Daoy (cell line): ENCODE data around the gene ACTR3. TPM values are rescaled to one million over a fixed set of nuclear protein-coding genes. Genes with fewer than 3 reads are reported as not detected.
A peak's percentile ranks its signal among the peaks of the same experiment; 100 is the strongest.

ENCODE experiments used
- DNase-seq: peaks from one replicate; pipeline ENCODE4 v3.0.0-alpha.2; 2015; ENCODE audit warnings: low read depth
- total RNA-seq: library from RNA; depleted of rRNA; stranded (reverse); fragments of >200 nt; shearing (Covaris generic); gene quantifications from 2 replicates; pipeline ENCODE4 v1.2.3, GENCODE V29; 2014

The ACTR3 gene
- total RNA-seq, 1 experiment from 2014 or later, result 433 TPM

GRCh38 chr2:113876503-113877387 is 13.1 kb upstream of the ACTR3 start:
- peak; percentile 89 for DNase-seq

GRCh38 chr2:113877711-113878598 is 11.9 kb upstream of the ACTR3 start:
- DNase-seq, result peak; percentile 47

- DNase-seq, result no peak
Observed at GRCh38 chr2:113878743-113879142, 11.1 kb upstream of the ACTR3 start.

- DNase-seq, result no peak
Observed at GRCh38 chr2:113879457-113879856, 10.4 kb upstream of the ACTR3 start.

- peak; percentile 90 for DNase-seq
Observed at GRCh38 chr2:113886479-113887008, 3.3 kb upstream of the ACTR3 start.

GRCh38 chr2:113887009-113887792 is 2.7 kb upstream of the ACTR3 start:
- DNase-seq, result no peak

GRCh38 chr2:113888641-113889470 is 1.0 kb upstream of the ACTR3 start:
- DNase-seq, result no peak

GRCh38 chr2:113890253-113891235 is 655 bp downstream of the ACTR3 start:
- DNase-seq, result peak; percentile 74

GRCh38 chr2:113891265-113891959 is 1.5 kb downstream of the ACTR3 start:
- no peak for DNase-seq

- no peak for DNase-seq
Observed at GRCh38 chr2:113892004-113892710, 2.3 kb downstream of the ACTR3 start.

- DNase-seq, result peak; percentile 38
Observed at GRCh38 chr2:113894156-113894743, 4.4 kb downstream of the ACTR3 start.

- no peak for DNase-seq
Observed at GRCh38 chr2:113895301-113895700, 5.4 kb downstream of the ACTR3 start.

GRCh38 chr2:113895819-113896563 is 6.1 kb downstream of the ACTR3 start:
- no peak for DNase-seq

GRCh38 chr2:113896791-113897190 is 6.9 kb downstream of the ACTR3 start:
- DNase-seq, result no peak

- no peak for DNase-seq
Observed at GRCh38 chr2:113898081-113898480, 8.2 kb downstream of the ACTR3 start.

GRCh38 chr2:113899166-113899565 is 9.3 kb downstream of the ACTR3 start:
- DNase-seq, result no peak

- DNase-seq, result no peak
Observed at GRCh38 chr2:113901943-113902342, 12.1 kb downstream of the ACTR3 start.
